NCI-H226 (cell line): ENCODE measurements around the gene MUC22.

ENCODE experiments used
- DNase-seq: peaks from one replicate; pipeline ENCODE4 v3.0.0-alpha.2; 2015

The MUC22 gene

DNA sequence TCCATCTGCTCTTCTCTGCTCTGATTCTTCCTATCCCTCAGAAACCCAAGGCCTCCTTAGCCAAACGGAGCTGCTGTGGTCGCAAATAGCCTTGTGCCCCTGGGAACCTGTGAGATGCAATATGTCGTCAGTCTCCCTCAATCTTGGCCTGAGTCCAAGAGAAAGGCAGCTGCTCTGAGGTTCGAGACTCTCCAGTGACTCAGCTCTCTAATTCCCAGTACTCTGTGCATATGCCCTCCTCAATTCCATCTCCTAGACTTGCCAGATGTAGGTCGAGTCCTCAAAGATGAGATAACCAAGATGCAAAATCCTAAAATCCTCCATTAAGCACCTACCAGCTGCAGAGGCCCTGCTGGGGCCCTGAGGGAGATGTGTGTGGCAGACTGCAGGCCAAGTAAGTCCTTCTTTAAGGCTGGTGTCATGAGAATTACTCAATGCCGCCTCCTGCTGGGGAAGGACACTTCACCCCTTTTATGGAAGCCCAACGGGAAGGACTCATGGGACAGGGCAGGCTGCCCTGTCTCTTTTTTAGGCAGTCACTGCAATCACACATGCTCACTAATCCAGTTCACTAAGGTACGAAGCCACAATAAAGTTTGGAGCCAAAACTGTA, 73.6 kb downstream of the MUC22 start:
- peak; percentile 52 for DNase-seq
